Peyer's patch (tissue), 4 donors: ENCODE data around the gene NCAPG2. TPM values are rescaled to one million over a fixed set of nuclear protein-coding genes. Genes with fewer than 3 reads are reported as not detected.

Source experiments
- DNase-seq, 3 donors: peaks; one replicate each; pipeline ENCODE4 v3.0.0-alpha.2; 2017 to 2019
- H3K27ac ChIP-seq, 4 donors: fragments of 200-600 bp; sonication (generic); one replicate each; pipeline ENCODE4 v1.5.1; 2016 to 2019
- H3K27me3 ChIP-seq, 2 donors: fragments of 200-600 bp; sonication (generic); one replicate each; pipeline ENCODE4 v1.5.1; 2019
- H3K36me3 ChIP-seq, 3 donors: fragments of 200-600 bp; sonication (generic); one replicate each; pipeline ENCODE4 v1.5.1; 2016 to 2019
- H3K4me1 ChIP-seq, 4 donors: fragments of 200-600 bp; sonication (generic); one replicate each; pipeline ENCODE4 v1.5.1; 2016 to 2019
- H3K4me3 ChIP-seq, 4 donors: fragments of 200-600 bp; sonication (generic); 1 replicate in 3 of 4; 2 replicates in 1 of 4; pipeline ENCODE4 v1.5.1; 2016 to 2019; ENCODE audit warnings: mild to moderate bottlenecking in 1 of 4
- H3K9me3 ChIP-seq, 4 donors: fragments of 200-600 bp; sonication (generic); one replicate each; pipeline ENCODE4 v1.5.1; 2016 to 2019; ENCODE audit warnings: mild to moderate bottlenecking in 1 of 4
- POLR2A ChIP-seq, 2 donors: fragments of 450-650 bp; IDR thresholded peaks; one replicate each; pipeline ENCODE4 v1.5.1; 2017; ENCODE audit warnings: antibody characterized with exemption in 2 of 2, mild to moderate bottlenecking in 2 of 2, moderate library complexity in 2 of 2
- total RNA-seq, 4 donors: library from RNA; depleted of rRNA; stranded (reverse); fragments of >200 nt; gene quantifications; one replicate each; pipeline ENCODE4 v1.1.0, GENCODE V29; 2016
- TF ChIP-seq, protein P1 (sequence below), 6 experiments: fragments of 450-650 bp in 4 of 6; fragments of 200-600 bp in 2 of 6; sonication (generic) in 1 of 6; IDR thresholded peaks; one replicate each; pipeline ENCODE4 v1.5.1; 2017 to 2019; ENCODE audit warnings: antibody characterized with exemption in 6 of 6, mild to moderate bottlenecking in 3 of 6, moderate library complexity in 1 of 6

Gene NCAPG2
- total RNA-seq, 4 donors from 2014 or later = 3.9 to 14.0 (median 5.8) TPM

GRCh38 chr7:158733775-158734494 lies 29.3 kb upstream of the NCAPG2 start:
- H3K36me3 ChIP-seq = peaks cover 0 to 81% (median 0%) of the 10 kb centered on the region in 3 donors
- TF ChIP-seq, protein P1, sequence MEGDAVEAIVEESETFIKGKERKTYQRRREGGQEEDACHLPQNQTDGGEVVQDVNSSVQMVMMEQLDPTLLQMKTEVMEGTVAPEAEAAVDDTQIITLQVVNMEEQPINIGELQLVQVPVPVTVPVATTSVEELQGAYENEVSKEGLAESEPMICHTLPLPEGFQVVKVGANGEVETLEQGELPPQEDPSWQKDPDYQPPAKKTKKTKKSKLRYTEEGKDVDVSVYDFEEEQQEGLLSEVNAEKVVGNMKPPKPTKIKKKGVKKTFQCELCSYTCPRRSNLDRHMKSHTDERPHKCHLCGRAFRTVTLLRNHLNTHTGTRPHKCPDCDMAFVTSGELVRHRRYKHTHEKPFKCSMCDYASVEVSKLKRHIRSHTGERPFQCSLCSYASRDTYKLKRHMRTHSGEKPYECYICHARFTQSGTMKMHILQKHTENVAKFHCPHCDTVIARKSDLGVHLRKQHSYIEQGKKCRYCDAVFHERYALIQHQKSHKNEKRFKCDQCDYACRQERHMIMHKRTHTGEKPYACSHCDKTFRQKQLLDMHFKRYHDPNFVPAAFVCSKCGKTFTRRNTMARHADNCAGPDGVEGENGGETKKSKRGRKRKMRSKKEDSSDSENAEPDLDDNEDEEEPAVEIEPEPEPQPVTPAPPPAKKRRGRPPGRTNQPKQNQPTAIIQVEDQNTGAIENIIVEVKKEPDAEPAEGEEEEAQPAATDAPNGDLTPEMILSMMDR (IDR thresholded peaks at IDR 0.05) = peak in 1 of 6 experiments; percentile 6
- no peak for TF ChIP-seq POLR2A (IDR thresholded peaks at IDR 0.05)
- H3K27ac ChIP-seq = no peak overlapping the region

GRCh38 chr7:158733220-158733519 lies 28.6 kb upstream of the NCAPG2 start:
- peaks cover 0 to 73% (median 0%) of the 10 kb centered on the region in 3 donors for H3K36me3 ChIP-seq
- DNase-seq = no peak
- no peaks in the 10 kb centered on the region for H3K4me1 ChIP-seq
- H3K4me3 ChIP-seq = no peak overlapping the region
- no peaks in the 10 kb centered on the region for H3K27me3 ChIP-seq
- H3K27ac ChIP-seq = no peak overlapping the region
- TF ChIP-seq POLR2A (IDR thresholded peaks at IDR 0.05) = no peak
- TF ChIP-seq, protein P1 (IDR thresholded peaks at IDR 0.05) = no peak
- no peaks in the 10 kb centered on the region for H3K9me3 ChIP-seq

More at GRCh38 chr7:158733775-158734494, 29.3 kb upstream of the NCAPG2 start:
- Histone ChIP-seq H3K27me3 (no peaks in the 10 kb centered on the region), H3K9me3 (no peaks in the 10 kb centered on the region), H3K4me3 (no peak overlapping the region), H3K4me1 (no peaks in the 10 kb centered on the region)
- DNase-seq = no peak

DNA sequence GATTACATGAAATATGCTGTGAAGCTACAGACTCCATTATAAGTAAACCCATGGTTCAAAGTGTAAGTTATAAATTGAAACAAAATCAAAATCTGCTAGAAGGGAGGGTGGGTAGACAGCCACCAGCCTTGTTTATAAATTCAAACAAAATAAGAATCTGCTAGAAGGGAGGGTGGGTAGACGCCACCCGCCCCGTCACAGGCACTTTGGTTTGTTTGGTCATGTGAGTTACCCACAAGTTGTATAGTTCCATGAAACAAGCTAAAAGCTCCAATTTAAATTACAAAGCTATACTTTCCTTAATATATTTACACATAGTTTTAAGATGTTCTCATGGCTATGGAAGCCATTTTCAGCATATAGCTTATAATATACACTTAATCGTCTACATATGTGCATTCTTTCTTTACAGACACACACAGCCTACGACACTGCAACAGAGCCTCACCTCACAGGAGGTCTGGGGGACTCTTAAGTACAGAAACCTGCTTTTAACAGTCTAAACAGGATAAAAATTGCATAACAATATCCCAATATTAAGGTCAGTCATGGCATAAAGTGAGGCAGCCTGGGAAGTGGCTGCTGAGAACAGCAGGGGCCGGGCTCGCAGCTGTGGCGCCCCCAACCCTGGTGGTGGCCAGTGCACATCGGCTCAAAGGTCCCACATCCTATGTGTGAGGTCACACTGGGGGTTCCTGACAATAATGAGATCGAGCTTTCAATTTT lies 28.1 kb upstream of the NCAPG2 start:
- DNase-seq = no peak
- Histone ChIP-seq H3K27me3 (no peaks in the 10 kb centered on the region), H3K36me3 (peaks cover 0 to 68% (median 0%) of the 10 kb centered on the region in 3 donors), H3K4me3 (no peak overlapping the region), H3K27ac (no peak overlapping the region), H3K4me1 (no peaks in the 10 kb centered on the region), H3K9me3 (no peaks in the 10 kb centered on the region)
- TF ChIP-seq, protein P1 (IDR thresholded peaks at IDR 0.05) = no peak
- TF ChIP-seq POLR2A (IDR thresholded peaks at IDR 0.05) = no peak

DNA sequence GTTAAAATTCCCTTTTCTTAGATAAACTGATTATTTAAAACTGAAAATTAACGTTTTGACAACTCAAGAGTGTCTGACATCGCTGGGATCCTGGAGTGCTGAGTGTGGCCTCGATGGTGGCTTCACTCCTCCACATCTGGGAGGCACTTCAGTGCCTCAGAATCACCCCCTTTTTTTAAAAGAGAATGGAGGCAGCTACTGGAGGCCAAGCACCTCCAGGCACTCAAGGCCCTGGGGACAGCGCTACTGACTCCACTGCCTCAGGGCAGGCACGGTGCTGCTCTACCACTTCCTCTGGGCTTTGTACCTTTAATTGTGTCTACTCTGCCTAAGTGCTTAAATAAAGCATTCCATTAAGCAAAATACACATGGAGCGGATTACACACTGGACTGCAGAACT lies 27.2 kb upstream of the NCAPG2 start:
- H3K36me3 ChIP-seq = peaks cover 0 to 59% (median 0%) of the 10 kb centered on the region in 3 donors
- no peaks in the 10 kb centered on the region for H3K9me3 ChIP-seq
- DNase-seq = no peak
- no peaks in the 10 kb centered on the region for H3K27me3 ChIP-seq
- TF ChIP-seq, protein P1 (IDR thresholded peaks at IDR 0.05) = no peak
- TF ChIP-seq POLR2A (IDR thresholded peaks at IDR 0.05) = no peak
- H3K27ac ChIP-seq = no peak overlapping the region
- no peak overlapping the region for H3K4me3 ChIP-seq
- no peaks in the 10 kb centered on the region for H3K4me1 ChIP-seq

DNA sequence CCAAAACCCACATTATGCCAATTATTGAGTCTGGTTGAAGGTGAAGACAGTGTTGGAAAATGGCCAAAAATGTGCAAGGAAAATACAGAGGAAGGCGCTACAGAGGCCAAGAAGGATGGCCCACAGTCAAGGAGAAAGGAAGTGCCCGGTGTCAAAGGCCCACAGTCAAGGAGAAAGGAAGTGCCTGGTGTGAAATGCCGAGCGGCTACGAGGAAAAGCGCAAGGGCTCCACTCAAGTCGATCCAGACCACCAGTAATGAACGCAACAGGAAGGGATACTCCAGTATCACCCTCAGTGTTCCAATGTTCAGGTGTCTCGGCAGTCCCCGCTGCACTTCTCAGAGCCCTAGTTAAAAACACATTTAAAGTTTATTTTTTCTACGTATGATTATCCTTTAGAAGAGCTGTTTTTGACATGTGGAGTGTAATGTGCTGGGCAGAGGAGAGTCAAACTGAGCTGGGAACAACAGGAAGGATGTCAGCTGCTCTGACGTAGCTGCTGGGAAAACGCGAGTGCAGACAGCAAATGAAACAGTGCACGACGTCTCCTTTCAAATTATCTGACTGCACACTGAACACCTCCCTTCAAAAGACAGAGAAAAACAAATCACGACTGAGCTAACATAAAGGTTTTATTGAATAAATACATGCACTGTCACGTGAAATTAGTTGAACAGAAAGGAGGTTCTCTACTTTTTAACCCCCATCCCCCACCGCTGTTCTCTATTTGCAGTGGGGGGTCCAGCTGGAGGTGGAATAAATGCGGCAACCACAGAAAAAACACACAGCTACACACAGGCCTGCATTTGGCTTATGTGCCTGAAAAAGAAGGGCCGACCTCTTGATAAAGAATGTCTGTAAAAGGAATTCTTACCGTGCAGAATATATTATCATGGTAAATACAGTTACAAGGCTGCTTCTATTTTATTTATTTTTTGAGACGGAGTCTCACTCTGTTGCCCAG lies 26.1 kb upstream of the NCAPG2 start:
- H3K27me3 ChIP-seq = no peaks in the 10 kb centered on the region
- H3K9me3 ChIP-seq = no peaks in the 10 kb centered on the region
- peaks cover 0 to 50% (median 0%) of the 10 kb centered on the region in 3 donors for H3K36me3 ChIP-seq
- TF ChIP-seq, protein P1 (IDR thresholded peaks at IDR 0.05) = no peak
- TF ChIP-seq POLR2A (IDR thresholded peaks at IDR 0.05) = no peak
- no peak overlapping the region for H3K27ac ChIP-seq
- no peak for DNase-seq
- H3K4me3 ChIP-seq = no peak overlapping the region
- H3K4me1 ChIP-seq = no peaks in the 10 kb centered on the region
